DND-41 (cell line): ENCODE measurements around the gene CMBL.

ENCODE experiments used
- ATAC-seq: fragments of 200-7000 bp; cut with Tn5 transposase; 3 replicates; pipeline ENCODE4 v1.9.1; 2021; ENCODE audit warnings: low read depth; ENCODE audit not compliant: insufficient read depth
- DNase-seq: peaks from one replicate; pipeline ENCODE4 v3.0.0-alpha.2; 2020
- H2AFZ ChIP-seq: 2 replicates; pipeline ENCODE4 v1.6.0; 2012; ENCODE audit warnings: low read depth, low read length
- H3K27ac ChIP-seq: 2 replicates; pipeline ENCODE4 v1.5.1; 2012; ENCODE audit warnings: low read length, inconsistent platforms
- H3K27me3 ChIP-seq: fragments of 200-600 bp; sonication (generic); 2 replicates; pipeline ENCODE4 v1.6.0; 2012; ENCODE audit warnings: low read length, mild to moderate bottlenecking, inconsistent platforms; ENCODE audit not compliant: insufficient read depth, poor library complexity
- H3K36me3 ChIP-seq: 2 replicates; pipeline ENCODE4 v1.5.1; 2012; ENCODE audit warnings: low read length, inconsistent platforms; ENCODE audit not compliant: insufficient read depth
- H3K4me1 ChIP-seq: 2 replicates; pipeline ENCODE4 v1.5.1; 2012; ENCODE audit warnings: mild to moderate bottlenecking, low read length; ENCODE audit not compliant: insufficient read depth
- H3K4me2 ChIP-seq: 2 replicates; pipeline ENCODE4 v1.6.0; 2012; ENCODE audit warnings: mild to moderate bottlenecking, moderate library complexity, low read length, inconsistent platforms; ENCODE audit not compliant: insufficient read depth
- H3K4me3 ChIP-seq, 2 experiments: fragments of 200-600 bp in 1 of 2; shearing (Covaris generic) in 1 of 2; 2 replicates each; pipeline ENCODE4 v1.5.1; 2012 to 2016; ENCODE audit warnings: inconsistent platforms in 2 of 2, low read length in 2 of 2, mild to moderate bottlenecking in 2 of 2, low read depth in 1 of 2, moderate library complexity in 1 of 2
- H3K79me2 ChIP-seq: 2 replicates; pipeline ENCODE4 v1.6.0; 2012; ENCODE audit warnings: low read length, inconsistent platforms; ENCODE audit not compliant: insufficient read depth
- H3K9ac ChIP-seq: 2 replicates; pipeline ENCODE4 v1.6.0; 2012; ENCODE audit warnings: low read depth, mild to moderate bottlenecking, inconsistent platforms, low read length, moderate library complexity
- H3K9me3 ChIP-seq: 2 replicates; pipeline ENCODE4 v1.5.1; 2012; ENCODE audit warnings: low read length, moderate library complexity, mild to moderate bottlenecking, inconsistent platforms; ENCODE audit not compliant: insufficient read depth, severe bottlenecking
- H4K20me1 ChIP-seq: 2 replicates; pipeline ENCODE4 v1.6.0; 2012; ENCODE audit warnings: low read length; ENCODE audit not compliant: insufficient read depth
- EZH2 ChIP-seq: IDR thresholded peaks from 3 replicates; pipeline ENCODE4 v1.6.1; 2012; ENCODE audit warnings: borderline replicate concordance, low read depth, mild to moderate bottlenecking, moderate library complexity, low read length, inconsistent platforms; ENCODE audit not compliant: severe bottlenecking
- TF ChIP-seq, protein P1 (sequence below): IDR thresholded peaks from 2 replicates; pipeline ENCODE4 v1.5.1; 2012; ENCODE audit warnings: borderline replicate concordance, low read length, moderate library complexity, mild to moderate bottlenecking; ENCODE audit not compliant: poor library complexity, severe bottlenecking; ENCODE audit errors: extremely low read depth

CMBL gene

GRCh38 chr5:10265245-10266109, 42.2 kb downstream of the CMBL start:
- no peak for DNase-seq
- Histone ChIP-seq H3K27ac (no peak overlapping the region), H3K9ac (no peak overlapping the region), H2AFZ (no peak overlapping the region), H3K4me2 (no peak overlapping the region), H3K4me3 (no peak overlapping the region), H4K20me1 (peaks cover 16% of the 10 kb centered on the region; the same call in 1 of the 2 replicates), H3K36me3 (peaks cover 54% of the 10 kb centered on the region), H3K79me2 (no peaks in the 10 kb centered on the region), H3K27me3 (no peaks in the 10 kb centered on the region), H3K9me3 (no peaks in the 10 kb centered on the region), H3K4me1 (no peaks in the 10 kb centered on the region)
- ATAC-seq, result peak; percentile 44
- TF ChIP-seq, protein P1, sequence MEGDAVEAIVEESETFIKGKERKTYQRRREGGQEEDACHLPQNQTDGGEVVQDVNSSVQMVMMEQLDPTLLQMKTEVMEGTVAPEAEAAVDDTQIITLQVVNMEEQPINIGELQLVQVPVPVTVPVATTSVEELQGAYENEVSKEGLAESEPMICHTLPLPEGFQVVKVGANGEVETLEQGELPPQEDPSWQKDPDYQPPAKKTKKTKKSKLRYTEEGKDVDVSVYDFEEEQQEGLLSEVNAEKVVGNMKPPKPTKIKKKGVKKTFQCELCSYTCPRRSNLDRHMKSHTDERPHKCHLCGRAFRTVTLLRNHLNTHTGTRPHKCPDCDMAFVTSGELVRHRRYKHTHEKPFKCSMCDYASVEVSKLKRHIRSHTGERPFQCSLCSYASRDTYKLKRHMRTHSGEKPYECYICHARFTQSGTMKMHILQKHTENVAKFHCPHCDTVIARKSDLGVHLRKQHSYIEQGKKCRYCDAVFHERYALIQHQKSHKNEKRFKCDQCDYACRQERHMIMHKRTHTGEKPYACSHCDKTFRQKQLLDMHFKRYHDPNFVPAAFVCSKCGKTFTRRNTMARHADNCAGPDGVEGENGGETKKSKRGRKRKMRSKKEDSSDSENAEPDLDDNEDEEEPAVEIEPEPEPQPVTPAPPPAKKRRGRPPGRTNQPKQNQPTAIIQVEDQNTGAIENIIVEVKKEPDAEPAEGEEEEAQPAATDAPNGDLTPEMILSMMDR, result no peak
- TF ChIP-seq EZH2, result no peak

- H3K4me2 ChIP-seq, result no peak overlapping the region
- no peak overlapping the region for H3K27ac ChIP-seq
- no peak overlapping the region for H3K9ac ChIP-seq
- peaks cover 63% of the 10 kb centered on the region for H3K36me3 ChIP-seq
- H2AFZ ChIP-seq, result no peak overlapping the region
- H3K27me3 ChIP-seq, result no peaks in the 10 kb centered on the region
- DNase-seq (no peak), ATAC-seq (no peak)
- H3K4me3 ChIP-seq, result no peak overlapping the region
- H3K79me2 ChIP-seq, result no peaks in the 10 kb centered on the region; the same call in 1 of the 2 replicates
- H3K4me1 ChIP-seq, result no peaks in the 10 kb centered on the region
- H3K9me3 ChIP-seq, result no peaks in the 10 kb centered on the region
- TF ChIP-seq, protein P1, result no peak
- no peak for TF ChIP-seq EZH2
- peaks cover 25% of the 10 kb centered on the region; the same call in 1 of the 2 replicates for H4K20me1 ChIP-seq
Observed at GRCh38 chr5:10264604-10265003, 43.1 kb downstream of the CMBL start.

GRCh38 chr5:10262995-10263394, 44.7 kb downstream of the CMBL start:
- DNase-seq (no peak), ATAC-seq (no peak)
- Histone ChIP-seq H4K20me1 (peaks cover 34% of the 10 kb centered on the region; the same call in 1 of the 2 replicates), H3K9me3 (no peaks in the 10 kb centered on the region), H3K27me3 (no peaks in the 10 kb centered on the region), H3K4me1 (no peaks in the 10 kb centered on the region), H3K27ac (no peak overlapping the region), H3K79me2 (peaks cover 3% of the 10 kb centered on the region; the same call in 1 of the 2 replicates), H3K4me3 (no peak overlapping the region), H3K36me3 (peaks cover 79% of the 10 kb centered on the region), H3K9ac (no peak overlapping the region), H2AFZ (no peak overlapping the region), H3K4me2 (no peak overlapping the region)
- TF ChIP-seq, protein P1, result no peak
- no peak for TF ChIP-seq EZH2
